Renal cortical epithelial cell (primary cell): Measurements from ENCODE around the gene LRP6. TPM values are rescaled to one million over a fixed set of nuclear protein-coding genes. Genes with fewer than 3 reads are reported as not detected.
"Not testable (repeated sequence)": the region's sequence is repeated elsewhere in the genome, so short reads cannot be mapped to it uniquely, and the experiment has no call there.

Experiments used
- DNase-seq: peaks from one replicate; pipeline ENCODE4 v3.0.0-alpha.2; 2011; ENCODE audit warnings: low read depth
- total RNA-seq: library from RNA; depleted of rRNA; stranded (reverse); fragments of >200 nt; gene quantifications from 2 replicates; pipeline ENCODE4 v1.2.3, GENCODE V29; 2014

Gene LRP6
- total RNA-seq, 1 donor from 2014 or later, result 79.1 TPM

DNA sequence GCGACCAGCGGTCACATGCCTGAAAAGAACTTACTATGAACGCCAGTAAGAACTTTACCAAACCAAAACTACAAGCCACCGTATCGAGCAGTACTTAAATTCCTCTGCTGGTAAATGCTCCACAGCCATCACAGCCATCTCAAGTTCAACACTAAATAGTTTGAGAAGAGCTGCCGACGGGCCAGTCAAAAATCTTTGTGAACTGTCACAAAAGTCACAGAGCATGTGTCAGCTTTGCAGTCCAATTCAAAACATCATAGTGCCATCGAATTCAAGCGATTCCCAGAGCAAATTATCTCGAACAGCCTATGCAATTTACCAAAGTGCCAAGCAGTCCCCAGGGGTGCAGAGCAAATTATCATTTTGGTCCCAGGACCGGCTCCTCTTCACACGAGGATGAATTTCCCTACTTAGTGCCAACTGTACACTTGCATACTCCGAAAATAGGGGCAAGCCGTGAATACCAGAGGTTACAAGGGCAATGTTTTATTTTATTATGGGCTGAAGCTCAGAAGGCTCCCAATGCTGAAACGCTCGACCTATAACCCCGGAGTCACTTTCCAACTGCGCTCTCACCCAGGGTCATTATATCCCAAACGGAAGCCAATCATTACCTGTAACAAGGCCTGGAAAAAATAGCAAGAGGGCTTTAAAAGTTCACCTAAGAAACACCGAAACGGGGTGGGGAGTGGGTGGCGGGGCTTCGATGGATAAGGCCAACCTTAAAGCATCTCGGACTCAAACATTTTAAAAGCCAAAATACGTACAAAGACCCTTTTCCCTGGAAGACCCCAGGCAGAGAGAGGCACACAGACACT lies 1.1 kb downstream of the LRP6 start:
- DNase-seq, result peak; percentile 58

- no peak for DNase-seq
Measured at GRCh38 chr12:12265035-12265434, 1.8 kb downstream of the LRP6 start.

GRCh38 chr12:12263909-12264308 lies 2.9 kb downstream of the LRP6 start:
- DNase-seq, result no peak

- DNase-seq, result not testable (repeated sequence)
Measured at GRCh38 chr12:12256291-12256757, 10.5 kb downstream of the LRP6 start.

- DNase-seq, result no peak
Measured at GRCh38 chr12:12254553-12254952, 12.3 kb downstream of the LRP6 start.

- DNase-seq, result no peak
Measured at GRCh38 chr12:12249216-12250050, 17.4 kb downstream of the LRP6 start.

GRCh38 chr12:12247584-12247983 lies 19.3 kb downstream of the LRP6 start:
- no peak for DNase-seq

DNA sequence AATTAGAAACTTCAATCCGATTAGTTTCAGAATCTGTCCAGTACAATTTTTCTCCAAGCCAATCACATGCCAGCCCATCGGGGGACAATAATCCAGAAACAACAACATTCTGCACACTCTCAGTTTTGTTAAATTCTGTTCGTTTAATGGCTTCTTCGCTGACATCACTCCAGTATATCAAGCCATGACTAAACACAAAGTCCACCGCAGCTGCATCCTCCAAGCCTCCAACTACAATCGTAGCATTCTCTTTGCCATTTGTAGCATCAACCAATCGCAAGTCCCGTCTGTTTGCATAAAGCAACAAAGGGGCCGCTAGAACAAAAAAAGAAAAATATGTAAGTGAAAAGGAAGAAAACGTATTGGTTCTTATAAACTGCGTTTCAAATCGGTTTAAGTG lies 22.5 kb downstream of the LRP6 start:
- no peak for DNase-seq

- DNase-seq, result no peak
Measured at GRCh38 chr12:12240662-12241340, 26.0 kb downstream of the LRP6 start.

DNA sequence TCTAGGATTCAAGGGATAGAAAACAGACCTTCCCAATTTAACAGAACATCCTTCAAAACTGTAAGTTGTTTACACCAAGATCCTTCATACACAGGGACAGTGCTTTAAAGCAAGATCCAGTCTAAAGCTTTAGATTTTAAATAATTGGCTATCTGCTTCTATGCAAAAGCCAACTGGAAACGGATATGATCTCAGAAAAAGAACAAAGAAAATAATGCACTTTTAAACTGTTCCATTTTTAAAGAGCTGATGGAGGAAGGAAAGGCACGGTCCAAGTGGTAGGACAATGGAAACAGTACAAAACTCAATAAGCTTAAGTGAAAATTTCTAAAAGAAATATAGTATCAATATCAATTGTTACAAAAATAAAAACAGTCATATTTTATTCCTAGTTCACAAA lies 27.7 kb downstream of the LRP6 start:
- DNase-seq, result no peak

- no peak for DNase-seq
Measured at GRCh38 chr12:12238605-12239004, 28.2 kb downstream of the LRP6 start.

DNA sequence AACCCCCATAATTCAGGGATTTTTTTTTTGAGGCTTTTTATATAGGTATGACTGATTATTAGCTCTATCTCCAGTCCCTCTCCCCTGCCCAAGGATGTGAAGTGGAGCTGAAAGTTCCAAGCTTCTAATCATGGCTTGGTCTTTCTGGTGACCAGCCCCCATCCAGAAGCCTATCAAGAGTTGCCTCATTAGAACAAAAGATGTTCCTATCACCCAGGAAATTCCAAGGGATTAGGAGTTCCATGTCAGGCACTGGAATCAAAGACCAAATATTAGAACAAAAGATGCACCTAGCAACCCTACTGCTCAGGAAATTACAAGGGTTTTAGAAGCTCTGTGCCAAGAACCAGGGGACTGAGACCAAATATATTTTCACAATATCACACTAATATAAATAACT lies 29.9 kb downstream of the LRP6 start:
- no peak for DNase-seq

DNA sequence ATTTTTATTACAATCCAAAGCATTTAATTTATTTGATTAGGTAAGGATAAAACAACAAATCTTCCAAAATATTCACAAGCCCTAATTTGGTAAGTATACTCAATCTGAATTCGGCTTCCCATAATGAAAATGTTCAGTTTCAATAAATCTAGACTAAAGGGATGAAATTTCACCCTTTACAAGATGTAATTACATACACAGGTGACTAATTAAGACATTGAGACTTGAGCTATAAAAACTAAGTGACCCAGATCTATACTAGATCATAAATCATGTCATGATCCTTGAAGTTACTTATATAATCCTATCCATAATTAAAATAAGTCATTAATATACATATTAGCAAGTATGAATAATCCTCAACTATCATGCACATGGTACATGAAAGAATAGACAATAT lies 36.6 kb downstream of the LRP6 start:
- no peak for DNase-seq

DNA sequence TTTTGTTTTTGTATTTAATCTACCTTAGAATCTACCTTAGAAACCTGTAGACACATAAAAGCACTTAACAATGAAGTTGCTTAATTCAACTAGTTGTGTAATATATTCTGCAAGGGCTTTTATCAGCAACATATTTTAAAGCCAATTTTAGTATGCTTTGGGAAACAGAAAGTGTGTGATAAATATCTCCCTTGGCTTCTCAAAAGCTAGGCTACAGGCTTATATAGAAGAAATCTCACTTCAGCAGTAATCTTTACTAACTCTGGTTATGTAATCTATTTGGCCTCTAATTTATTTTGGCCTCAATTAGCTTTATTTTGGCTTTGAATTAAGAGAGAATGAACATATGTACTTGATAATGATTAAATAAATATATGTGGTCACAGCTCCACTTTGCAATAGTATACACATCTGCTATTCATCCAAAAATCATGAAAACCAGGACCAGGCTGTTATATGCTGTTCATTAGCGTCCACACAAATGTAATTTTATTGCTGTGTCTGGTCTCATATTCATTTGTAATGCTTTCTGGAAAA lies 37.2 kb downstream of the LRP6 start:
- no peak for DNase-seq

GRCh38 chr12:12228402-12228801 lies 38.4 kb downstream of the LRP6 start:
- DNase-seq, result no peak

- DNase-seq, result no peak
Measured at GRCh38 chr12:12226187-12226586, 40.7 kb downstream of the LRP6 start.

DNA sequence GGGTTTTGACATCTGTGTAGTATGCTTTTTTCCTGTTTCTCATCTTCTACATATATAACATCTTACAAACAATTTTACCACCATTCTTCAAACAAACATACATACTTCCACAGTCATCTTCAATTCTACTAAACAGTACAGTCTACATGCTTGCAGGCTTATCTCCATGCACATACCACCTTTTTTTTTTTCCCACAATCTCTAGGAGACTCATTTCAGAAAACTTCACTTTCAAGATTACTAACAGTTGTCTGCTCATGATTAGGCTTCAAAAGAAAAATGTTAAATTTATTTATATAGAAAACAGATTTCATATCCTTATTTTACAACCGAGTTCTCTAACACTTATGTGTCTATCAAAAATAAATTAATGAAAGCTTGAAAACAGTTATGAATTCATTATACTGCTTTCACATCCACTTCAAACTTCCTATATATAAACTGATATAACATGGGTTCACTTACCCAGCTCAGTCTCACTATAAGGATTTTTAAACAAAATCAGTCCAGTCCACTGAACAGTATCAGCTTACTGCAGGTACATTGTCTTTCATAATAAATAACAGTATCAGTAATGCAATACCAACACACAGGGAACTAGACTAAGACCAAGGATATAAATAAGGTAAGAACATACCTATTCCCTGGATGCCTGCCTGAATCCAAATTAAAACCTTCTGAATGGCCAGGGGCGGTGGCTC lies 42.5 kb downstream of the LRP6 start:
- no peak for DNase-seq

DNA sequence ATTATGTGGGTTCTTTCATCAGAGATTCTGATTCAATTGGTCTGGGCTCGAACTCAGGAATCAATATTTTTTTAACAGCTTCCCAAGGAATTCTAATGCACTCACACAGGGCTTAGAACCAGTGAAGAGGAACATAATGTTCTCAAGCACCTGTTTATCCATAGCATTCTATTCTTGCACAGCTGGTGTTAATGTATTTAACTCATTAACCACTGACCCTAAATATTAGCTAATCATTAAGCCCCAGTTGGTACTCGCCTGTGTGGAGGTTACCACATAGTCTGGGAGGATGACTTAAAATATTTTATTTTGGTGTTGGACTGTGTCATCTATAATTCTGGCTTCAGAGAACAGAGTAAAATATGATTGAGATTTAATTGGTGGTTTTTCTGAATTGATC lies 45.3 kb downstream of the LRP6 start:
- peak; percentile 95 for DNase-seq

- DNase-seq, result no peak
Measured at GRCh38 chr12:12219664-12220063, 47.2 kb downstream of the LRP6 start.

- DNase-seq, result no peak
Measured at GRCh38 chr12:12217018-12217359, 49.9 kb downstream of the LRP6 start.

- DNase-seq, result peak; percentile 92
Measured at GRCh38 chr12:12216349-12217017, 50.4 kb downstream of the LRP6 start.
